H1 (cell line): ENCODE measurements around the gene TPO. TPM values are rescaled to one million over a fixed set of nuclear protein-coding genes. Genes with fewer than 3 reads are reported as not detected.

ENCODE experiments used
- CTCF ChIA-PET: fragments of 300-600 bp; sonication (Branson Sonifier 250); formaldehyde crosslinking; loops from one replicate; lab custom pipeline; 2021; ENCODE audit not compliant: partially characterized antibody; lab: Charles Lee
- POLR2A ChIA-PET: fragments of 300-600 bp; sonication (Branson Sonifier 250); formaldehyde crosslinking; loops from one replicate; lab custom pipeline; 2021; ENCODE audit warnings: inconsistent platforms; ENCODE audit not compliant: partially characterized antibody; lab: Charles Lee
- DNase-seq, 2 experiments: peaks; one replicate each; pipeline versions ENCODE4 v3.0.0 to v3.0.0-alpha.2; 2010 to 2022; ENCODE audit warnings: low spot score in 2 of 2, low read depth in 1 of 2, mixed read lengths in 1 of 2
- FAIRE-seq: peaks from 2 replicates; lab custom pipeline; 2011; peaks lifted over from hg19 to GRCh38; lab: Jason Lieb, UNC
- H2AFZ ChIP-seq: 2 replicates; pipeline ENCODE4 v1.8.1; 2012; ENCODE audit warnings: low read length, inconsistent platforms
- H2AK5ac ChIP-seq: 2 replicates; pipeline ENCODE4 v1.6.1; 2013; ENCODE audit warnings: low read depth, low read length
- H2BK120ac ChIP-seq: replicated peaks from 2 replicates; pipeline ENCODE3; 2013; ENCODE audit warnings: low read depth, low read length, inconsistent platforms
- H2BK12ac ChIP-seq: 2 replicates; pipeline ENCODE4 v1.6.1; 2013; ENCODE audit warnings: low read depth, low read length
- H2BK15ac ChIP-seq: 2 replicates; pipeline ENCODE4 v1.6.1; 2013; ENCODE audit warnings: low read length
- H2BK20ac ChIP-seq: 2 replicates; pipeline ENCODE4 v1.6.1; 2013; ENCODE audit warnings: low read length
- H2BK5ac ChIP-seq: 2 replicates; pipeline ENCODE4 v1.6.1; 2013; ENCODE audit warnings: low read depth, low read length
- H3K14ac ChIP-seq: 2 replicates; pipeline ENCODE4 v1.6.1; 2013; ENCODE audit warnings: inconsistent platforms; ENCODE audit not compliant: insufficient read length
- H3K18ac ChIP-seq: 2 replicates; pipeline ENCODE4 v1.6.1; 2013; ENCODE audit warnings: low read length; ENCODE audit errors: extremely low read depth
- H3K23ac ChIP-seq: 2 replicates; pipeline ENCODE4 v1.6.1; 2013; ENCODE audit warnings: inconsistent platforms; ENCODE audit not compliant: insufficient read length
- H3K23me2 ChIP-seq: 2 replicates; pipeline ENCODE4 v1.6.1; 2013; ENCODE audit warnings: low read depth, low read length
- H3K27ac ChIP-seq: 2 replicates; pipeline ENCODE4 v1.6.1; 2011; ENCODE audit warnings: low read depth, low read length, inconsistent platforms
- H3K27me3 ChIP-seq, 4 experiments: replicated peaks in 1 of 4; 1 replicate in 1 of 4; 2 replicates in 3 of 4; pipeline versions ENCODE4 v1.6.1 to v1.8.1; 2011 to 2013; ENCODE audit warnings: low read length in 3 of 4, mild to moderate bottlenecking in 3 of 4, inconsistent platforms in 2 of 4, mixed read lengths in 2 of 4, moderate library complexity in 1 of 4; ENCODE audit not compliant: control insufficient read depth in 3 of 4, insufficient read depth in 3 of 4; ENCODE audit errors: extremely low read depth in 1 of 4
- H3K36me3 ChIP-seq, 4 experiments: 2 replicates each; pipeline versions ENCODE4 v1.6.1 to v1.8.1; 2011 to 2013; ENCODE audit warnings: mild to moderate bottlenecking in 4 of 4, low read length in 3 of 4, moderate library complexity in 2 of 4, control low read depth in 1 of 4, inconsistent platforms in 1 of 4; ENCODE audit not compliant: insufficient read depth in 4 of 4, control insufficient read depth in 2 of 4
- H3K4ac ChIP-seq: replicated peaks from 2 replicates; pipeline ENCODE3; 2013; ENCODE audit warnings: low read length, low read depth, mixed read lengths, inconsistent platforms; ENCODE audit not compliant: insufficient read length
- H3K4me1 ChIP-seq, 4 experiments: replicated peaks in 1 of 4; 1 replicate in 1 of 4; 2 replicates in 3 of 4; pipeline versions ENCODE4 v1.6.1 to v1.8.1; 2011 to 2013; ENCODE audit warnings: low read length in 3 of 4, inconsistent platforms in 2 of 4, mixed read lengths in 1 of 4; ENCODE audit not compliant: insufficient read depth in 4 of 4, control insufficient read depth in 3 of 4
- H3K4me2 ChIP-seq, 2 experiments: 2 replicates each; pipeline versions ENCODE4 v1.6.1 to v1.8.1; 2011 to 2013; ENCODE audit warnings: low read depth in 2 of 2, low read length in 2 of 2, control low read depth in 1 of 2, inconsistent platforms in 1 of 2, mild to moderate bottlenecking in 1 of 2; ENCODE audit not compliant: insufficient read depth in 1 of 2
- H3K4me3 ChIP-seq, 4 experiments: fragments of 200-600, 300-600 bp in 1 of 4; sonication (generic), shearing (Covaris generic), sonication (Bioruptor Twin) in 1 of 4; 2 replicates each; pipeline versions ENCODE4 v1.5.1 to v1.8.1; 2011 to 2016; ENCODE audit warnings: low read length in 4 of 4, low read depth in 3 of 4, control low read depth in 2 of 4, inconsistent platforms in 2 of 4, mild to moderate bottlenecking in 2 of 4, mixed read lengths in 1 of 4, moderate library complexity in 1 of 4; ENCODE audit not compliant: insufficient read depth in 2 of 4; ENCODE audit errors: extremely low read depth in 1 of 4
- H3K56ac ChIP-seq: replicated peaks from 2 replicates; pipeline ENCODE3; 2013; ENCODE audit warnings: low read depth, mild to moderate bottlenecking, mixed read lengths, low read length, inconsistent platforms; ENCODE audit not compliant: insufficient read length
- H3K79me1 ChIP-seq: 2 replicates; pipeline ENCODE4 v1.6.1; 2013; ENCODE audit warnings: low read depth, low read length, control low read depth
- H3K79me2 ChIP-seq, 2 experiments: 2 replicates each; pipeline versions ENCODE4 v1.6.1 to v1.8.1; 2012 to 2013; ENCODE audit warnings: low read length in 2 of 2, mild to moderate bottlenecking in 2 of 2, inconsistent platforms in 1 of 2; ENCODE audit not compliant: insufficient read depth in 2 of 2, control insufficient read depth in 1 of 2
- H3K9ac ChIP-seq, 4 experiments: replicated peaks in 1 of 4; 1 replicate in 1 of 4; 2 replicates in 3 of 4; pipeline versions ENCODE4 v1.6.1 to v1.8.1; 2011 to 2013; ENCODE audit warnings: low read depth in 3 of 4, low read length in 3 of 4, control low read depth in 2 of 4, mild to moderate bottlenecking in 2 of 4, moderate library complexity in 2 of 4, inconsistent platforms in 1 of 4; ENCODE audit errors: extremely low read depth in 1 of 4
- H3K9me3 ChIP-seq, 2 experiments: 2 replicates each; pipeline versions ENCODE4 v1.6.1 to v1.8.1; 2012 to 2013; ENCODE audit warnings: mild to moderate bottlenecking in 2 of 2, moderate library complexity in 2 of 2, control low read depth in 1 of 2, inconsistent platforms in 1 of 2, low read depth in 1 of 2, low read length in 1 of 2, mixed read lengths in 1 of 2; ENCODE audit not compliant: insufficient read depth in 2 of 2
- H4K20me1 ChIP-seq, 2 experiments: replicated peaks in 1 of 2; 2 replicates each; pipeline versions ENCODE3 to v1.8.1; 2011 to 2013; ENCODE audit warnings: inconsistent platforms in 2 of 2, low read length in 2 of 2, mild to moderate bottlenecking in 1 of 2; ENCODE audit not compliant: insufficient read depth in 2 of 2, control insufficient read depth in 1 of 2
- H4K5ac ChIP-seq: 2 replicates; pipeline ENCODE4 v1.6.1; 2013; ENCODE audit warnings: low read length, low read depth, mixed read lengths, inconsistent platforms; ENCODE audit not compliant: insufficient read length
- H4K8ac ChIP-seq: 2 replicates; pipeline ENCODE4 v1.8.0; 2013; ENCODE audit warnings: mild to moderate bottlenecking, moderate library complexity, low read length, inconsistent platforms; ENCODE audit not compliant: insufficient read depth; ENCODE audit errors: extremely low read depth
- H4K91ac ChIP-seq: replicated peaks from 2 replicates; pipeline ENCODE3; 2013; ENCODE audit warnings: low read length, mixed read lengths, inconsistent platforms; ENCODE audit not compliant: insufficient read length
- CEBPB ChIP-seq: IDR thresholded peaks from 2 replicates; pipeline ENCODE4 v1.6.1; 2012; ENCODE audit warnings: low read depth, low read length
- EP300 ChIP-seq, 2 experiments: IDR thresholded peaks; 1 replicate in 1 of 2; 2 replicates in 1 of 2; pipeline ENCODE4 v1.6.1; 2011 to 2012; ENCODE audit warnings: low read depth in 2 of 2, low read length in 2 of 2, mild to moderate bottlenecking in 2 of 2, borderline replicate concordance in 1 of 2, inconsistent platforms in 1 of 2, moderate library complexity in 1 of 2
- KDM4A ChIP-seq: IDR thresholded peaks from one replicate; pipeline ENCODE4 v1.7.1; 2012; ENCODE audit warnings: low read depth, mild to moderate bottlenecking, moderate library complexity, low read length, inconsistent platforms; ENCODE audit not compliant: severe bottlenecking
- RAD21 ChIP-seq, 2 experiments: IDR thresholded peaks in 1 of 2; conservative IDR thresholded peaks in 1 of 2; 2 replicates each; pipeline ENCODE4 v1.6.1; 2011; ENCODE audit warnings: low read depth in 2 of 2, low read length in 2 of 2, improper control_type of control experiment in 1 of 2, inconsistent platforms in 1 of 2, mild to moderate bottlenecking in 1 of 2, moderate library complexity in 1 of 2
- SP1 ChIP-seq: IDR thresholded peaks from 2 replicates; pipeline ENCODE4 v1.6.1; 2011; ENCODE audit warnings: low read depth, low read length
- TBP ChIP-seq: IDR thresholded peaks from 2 replicates; pipeline ENCODE4 v1.6.1; 2011; ENCODE audit warnings: low read depth, low read length, improper control_type of control experiment
- TEAD4 ChIP-seq: IDR thresholded peaks from 2 replicates; pipeline ENCODE4 v1.6.1; 2012; ENCODE audit warnings: low read depth, low read length, inconsistent platforms, mixed read lengths
- WGBS, 2 experiments: shearing (Covaris generic) in 1 of 2; methylation state at CpG; one replicate each; pipeline versions ENCODE4 v1.1.6 to v1.1.7; 2013 to 2015; ENCODE audit warnings: low lambda C conversion rate in 2 of 2, mixed read lengths in 2 of 2, inconsistent platforms in 1 of 2, low coverage in 1 of 2, missing lambda C conversion rate in 1 of 2; ENCODE audit not compliant: insufficient replicate concordance in 2 of 2, insufficient coverage in 1 of 2, insufficient read length in 1 of 2; ENCODE audit errors: extremely low coverage in 1 of 2, missing lambda C conversion rate in 1 of 2; 5-methylcytosine and 5-hydroxymethylcytosine counted together
- polyA plus RNA-seq, 7 experiments: library from polyadenylated mRNA; depleted of rRNA in 3 of 7; stranded (reverse) in 5 of 7; unstranded in 2 of 7; fragments of >200 nt in 5 of 7; fragments of 200-250 nt in 2 of 7; gene quantifications; 1 replicate in 5 of 7; 2 replicates in 1 of 7; 4 replicates in 1 of 7; pipeline versions ENCODE4 v1.2.1 to v1.2.3, GENCODE V29; 2011 to 2013; ENCODE audit warnings: missing spikeins in 2 of 7, mixed read lengths in 2 of 7
- total RNA-seq: library from RNA; stranded (reverse); fragmentation: NEBNext Ultra II Directional; extraction: Animal tissue kit (Norgen Biotek cat#: 25700); gene quantifications from 2 replicates; pipeline ENCODE4 v1.2.1, GENCODE V29; 2021
- TF ChIP-seq, protein P1 (sequence below): IDR thresholded peaks from 2 replicates; pipeline ENCODE4 v1.6.1; 2011; ENCODE audit warnings: low read depth, mild to moderate bottlenecking, low read length; ENCODE audit not compliant: insufficient read depth
- TF ChIP-seq, protein P2 (sequence below): IDR thresholded peaks from 2 replicates; pipeline ENCODE4 v1.6.1; 2012; ENCODE audit warnings: inconsistent platforms
- TF ChIP-seq, protein P3 (sequence below): IDR thresholded peaks from 2 replicates; pipeline ENCODE4 v1.6.1; 2012; ENCODE audit warnings: inconsistent platforms

The TPO gene
- total and polyA plus RNA-seq, 2 of the 8 experiments (the other 6 are each of a cell fraction or from before 2014, with no cell fraction given) = not detected

DNA sequence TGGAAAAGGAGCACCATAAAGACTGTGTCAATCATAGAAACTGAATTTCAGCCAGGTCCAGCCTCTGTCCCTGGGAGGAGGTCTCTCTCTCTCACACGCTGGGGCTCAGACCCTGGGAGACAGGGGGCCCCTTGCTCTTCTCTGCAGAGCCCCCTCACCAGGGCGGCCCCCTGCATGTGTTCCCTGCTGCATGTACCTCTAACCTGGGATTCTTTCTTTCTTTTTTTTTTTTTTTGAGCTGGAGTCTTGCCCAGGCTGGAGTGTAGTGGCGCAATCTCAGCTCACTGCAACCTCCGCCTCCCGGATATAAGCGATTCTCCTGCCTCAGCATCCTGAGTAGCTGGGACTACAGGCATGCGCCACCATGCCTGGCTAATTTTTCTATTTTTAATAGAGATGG lies 46.5 kb downstream of the TPO start:
- no peak overlapping the region for H2BK20ac ChIP-seq
- H2AFZ ChIP-seq = no peak overlapping the region
- H3K4me3 ChIP-seq = no peak overlapping the region
- H2AK5ac ChIP-seq = no peak overlapping the region
- H3K18ac ChIP-seq = no peak overlapping the region
- 65% methylated on average over 6 of the region's 7 CpGs; no CpG with 5 or more reads in 1 of the 2 experiments for WGBS, 2 experiments
- no peak overlapping the region for H2BK120ac ChIP-seq
- H3K79me1 ChIP-seq = no peaks in the 10 kb centered on the region
- H3K56ac ChIP-seq = no peak overlapping the region
- no peak overlapping the region for H4K5ac ChIP-seq
- no peaks in the 10 kb centered on the region for H3K27me3 ChIP-seq
- H2BK12ac ChIP-seq = no peak overlapping the region
- DNase-seq (no peak), FAIRE-seq (no peak)
- no peaks in the 10 kb centered on the region for H3K36me3 ChIP-seq
- H3K23ac ChIP-seq = no peak overlapping the region
- H3K79me2 ChIP-seq = no peaks in the 10 kb centered on the region
- H3K23me2 ChIP-seq = no peaks in the 10 kb centered on the region
- no peak overlapping the region for H3K9ac ChIP-seq
- no peaks in the 10 kb centered on the region for H4K20me1 ChIP-seq
- no peak overlapping the region for H2BK15ac ChIP-seq
- peaks cover 0 to 3% of the 10 kb centered on the region in 2 experiments; a peak in 1 of 4 replicates for H3K9me3 ChIP-seq
- H4K8ac ChIP-seq = no peak overlapping the region
- POLR2A ChIA-PET = interaction anchor here (1.4 kb wide), 1 partner anchor 89 kb away, joined by 3 read pairs; no protein-coding TSS in a partner anchor
- H4K91ac ChIP-seq = no peak overlapping the region
- H2BK5ac ChIP-seq = no peak overlapping the region
- CTCF ChIA-PET = interaction anchor here (0.8 kb wide), 1 partner anchor 319 kb away, joined by 3 read pairs; no protein-coding TSS in a partner anchor
- H3K27ac ChIP-seq = no peak overlapping the region
- H3K4me2 ChIP-seq = no peak overlapping the region
- H3K4me1 ChIP-seq = no peaks in the 10 kb centered on the region
- H3K4ac ChIP-seq = no peak overlapping the region
- no peak overlapping the region for H3K14ac ChIP-seq
- TF ChIP-seq TEAD4 = no peak
- TF ChIP-seq EP300 (IDR thresholded peaks at IDR 0.05; ENCODE audit: borderline replicate concordance in 1 of 2, low read depth in 2 of 2, low read length in 2 of 2) = no peak
- no peak for TF ChIP-seq TBP
- TF ChIP-seq, protein P1, sequence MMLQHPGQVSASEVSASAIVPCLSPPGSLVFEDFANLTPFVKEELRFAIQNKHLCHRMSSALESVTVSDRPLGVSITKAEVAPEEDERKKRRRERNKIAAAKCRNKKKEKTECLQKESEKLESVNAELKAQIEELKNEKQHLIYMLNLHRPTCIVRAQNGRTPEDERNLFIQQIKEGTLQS = no peak
- no peak for TF ChIP-seq SP1
- TF ChIP-seq KDM4A = no peak
- TF ChIP-seq, protein P2, sequence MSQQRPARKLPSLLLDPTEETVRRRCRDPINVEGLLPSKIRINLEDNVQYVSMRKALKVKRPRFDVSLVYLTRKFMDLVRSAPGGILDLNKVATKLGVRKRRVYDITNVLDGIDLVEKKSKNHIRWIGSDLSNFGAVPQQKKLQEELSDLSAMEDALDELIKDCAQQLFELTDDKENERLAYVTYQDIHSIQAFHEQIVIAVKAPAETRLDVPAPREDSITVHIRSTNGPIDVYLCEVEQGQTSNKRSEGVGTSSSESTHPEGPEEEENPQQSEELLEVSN = no peak
- TF ChIP-seq, protein P3, sequence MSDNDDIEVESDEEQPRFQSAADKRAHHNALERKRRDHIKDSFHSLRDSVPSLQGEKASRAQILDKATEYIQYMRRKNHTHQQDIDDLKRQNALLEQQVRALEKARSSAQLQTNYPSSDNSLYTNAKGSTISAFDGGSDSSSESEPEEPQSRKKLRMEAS = no peak
- no peak for TF ChIP-seq RAD21 (IDR thresholded peaks at IDR 0.05 in 1 of 2, conservative IDR thresholded peaks at IDR 0.05 in 1 of 2; ENCODE audit: low read depth in 2 of 2, low read length in 2 of 2)
- no peak for TF ChIP-seq CEBPB
